Kidney (tissue), 14 donors: ENCODE data around the gene WNK3. TPM values are rescaled to one million over a fixed set of nuclear protein-coding genes. Genes with fewer than 3 reads are reported as not detected.

ENCODE experiments used
- DNase-seq, 5 donors: peaks; one replicate each; pipeline ENCODE4 v3.0.0-alpha.2; 2013 to 2020
- FAIRE-seq: peaks from 2 replicates; lab custom pipeline; 2012; peaks lifted over from hg19 to GRCh38; lab: Jason Lieb, UNC
- H3K27ac ChIP-seq, 2 donors: one replicate each; pipeline ENCODE4 v1.7.0; 2013; ENCODE audit warnings: low read depth in 2 of 2, low read length in 2 of 2, inconsistent platforms in 1 of 2
- H3K27me3 ChIP-seq: one replicate; pipeline ENCODE4 v1.7.1; 2013; ENCODE audit warnings: low read length, inconsistent platforms; ENCODE audit not compliant: control insufficient read depth, insufficient read depth
- H3K36me3 ChIP-seq, 3 donors: one replicate each; pipeline versions ENCODE4 v1.7.0 to v1.7.1; 2013; ENCODE audit warnings: low read length in 3 of 3, control low read depth in 1 of 3, inconsistent platforms in 1 of 3; ENCODE audit not compliant: insufficient read depth in 3 of 3, control insufficient read depth in 2 of 3
- H3K4me1 ChIP-seq, 3 donors: one replicate each; pipeline versions ENCODE4 v1.7.0 to v1.7.1; 2013; ENCODE audit warnings: low read length in 3 of 3, inconsistent platforms in 1 of 3, low read depth in 1 of 3; ENCODE audit not compliant: control insufficient read depth in 2 of 3, insufficient read depth in 2 of 3
- H3K4me3 ChIP-seq, 3 donors: one replicate each; pipeline versions ENCODE4 v1.7.0 to v1.8.1; 2013; ENCODE audit warnings: low read length in 3 of 3, control low read depth in 1 of 3, inconsistent platforms in 1 of 3
- H3K9ac ChIP-seq, 3 donors: one replicate each; pipeline versions ENCODE4 v1.7.0 to v1.7.1; 2013; ENCODE audit warnings: low read length in 3 of 3, control low read depth in 1 of 3, inconsistent platforms in 1 of 3
- H3K9me3 ChIP-seq, 3 donors: one replicate each; pipeline versions ENCODE4 v1.7.0 to v1.7.1; 2013; ENCODE audit warnings: low read length in 3 of 3, control low read depth in 1 of 3, inconsistent platforms in 1 of 3; ENCODE audit not compliant: control insufficient read depth in 2 of 3, insufficient read depth in 1 of 3
- CTCF ChIP-seq: IDR thresholded peaks from 3 replicates; pipeline ENCODE4 v1.5.1; 2012; ENCODE audit warnings: mild to moderate bottlenecking, moderate library complexity, borderline replicate concordance; ENCODE audit not compliant: insufficient read depth; ENCODE audit errors: extremely low read depth
- intact Hi-C: fragments of 100-400 bp; cut with DNase I; formaldehyde crosslinking; loops from one replicate; pipeline ENCODE4 v1.11.1; 2022
- polyA plus RNA-seq: library from polyadenylated mRNA; stranded (reverse); fragments of 350-450 nt; fragmentation: Illumina TruSeq; extraction: RNeasy Lipid Tissue Mini Kit (QIAGEN cat#74804); gene quantifications from one replicate; pipeline ENCODE4 v1.2.3, GENCODE V29; 2014; ENCODE audit warnings: low read depth, low replicate concordance; ENCODE audit not compliant: insufficient read depth
- total RNA-seq: library from RNA; stranded (reverse); fragmentation: NEBNext Ultra II Directional; extraction: Animal tissue kit (Norgen Biotek cat#: 25700); gene quantifications from one replicate; pipeline ENCODE4 v1.2.1, GENCODE V29; 2021
- donor health status: control.
- donor health status: control.
- donor health status: control.
- donor health status: control.
- donor health status: control.
- donor health status: DM: yes; HTN: yes; CAD: no.
- donor health status: Normal renal cell carcinoma (clear cell type).

The WNK3 gene
- total and polyA plus RNA-seq, 2 donors from 2014 or later = 0.75 to 5.6 TPM

- TF ChIP-seq CTCF = no peak
- H3K9ac ChIP-seq = no peak overlapping the region
- H3K36me3 ChIP-seq = peaks cover 0 to 2% (median 0%) of the 10 kb centered on the region in 3 donors
- H3K4me1 ChIP-seq = peaks cover 0 to 5% (median 0%) of the 10 kb centered on the region in 3 donors
- no peak overlapping the region for H3K27ac ChIP-seq
- FAIRE-seq = no peak
- H3K27me3 ChIP-seq = no peaks in the 10 kb centered on the region
- DNase-seq = no peak
- H3K4me3 ChIP-seq = no peak overlapping the region
- intact Hi-C loops = no loop called here
- no peaks in the 10 kb centered on the region for H3K9me3 ChIP-seq
Observed at GRCh38 chrX:54177306-54177705, 180.5 kb downstream of the WNK3 start.

GRCh38 chrX:54173791-54174190 is 184.1 kb downstream of the WNK3 start:
- H3K4me1 ChIP-seq = no peaks in the 10 kb centered on the region
- no peak for FAIRE-seq
- no peak for DNase-seq
- H3K36me3 ChIP-seq = peaks cover 0 to 2% (median 0%) of the 10 kb centered on the region in 3 donors
- no peaks in the 10 kb centered on the region for H3K27me3 ChIP-seq
- H3K27ac ChIP-seq = no peak overlapping the region
- H3K4me3 ChIP-seq = no peak overlapping the region
- intact Hi-C loops = no loop called here
- H3K9me3 ChIP-seq = no peaks in the 10 kb centered on the region
- no peak for TF ChIP-seq CTCF
- H3K9ac ChIP-seq = no peak overlapping the region

- DNase-seq (no peak), FAIRE-seq (no peak)
- Histone ChIP-seq H3K4me1 (no peaks in the 10 kb centered on the region), H3K9ac (no peak overlapping the region), H3K36me3 (peaks cover 0 to 2% (median 0%) of the 10 kb centered on the region in 3 donors), H3K9me3 (no peaks in the 10 kb centered on the region), H3K27ac (no peak overlapping the region), H3K4me3 (no peak overlapping the region), H3K27me3 (no peaks in the 10 kb centered on the region)
- no peak for TF ChIP-seq CTCF
- intact Hi-C loops = no loop called here
Observed at GRCh38 chrX:54172455-54172854, 185.4 kb downstream of the WNK3 start.

GRCh38 chrX:54171527-54172250 is 186.2 kb downstream of the WNK3 start:
- Histone ChIP-seq H3K9ac (no peak overlapping the region), H3K4me3 (no peak overlapping the region), H3K9me3 (no peaks in the 10 kb centered on the region), H3K27me3 (no peaks in the 10 kb centered on the region), H3K36me3 (peaks cover 0 to 2% (median 0%) of the 10 kb centered on the region in 3 donors), H3K4me1 (no peaks in the 10 kb centered on the region), H3K27ac (no peak overlapping the region)
- intact Hi-C loops = no loop called here
- no peak for TF ChIP-seq CTCF
- FAIRE-seq (no peak), DNase-seq (no peak)
